ENCODE results near the gene PPP3CB.

DNA sequence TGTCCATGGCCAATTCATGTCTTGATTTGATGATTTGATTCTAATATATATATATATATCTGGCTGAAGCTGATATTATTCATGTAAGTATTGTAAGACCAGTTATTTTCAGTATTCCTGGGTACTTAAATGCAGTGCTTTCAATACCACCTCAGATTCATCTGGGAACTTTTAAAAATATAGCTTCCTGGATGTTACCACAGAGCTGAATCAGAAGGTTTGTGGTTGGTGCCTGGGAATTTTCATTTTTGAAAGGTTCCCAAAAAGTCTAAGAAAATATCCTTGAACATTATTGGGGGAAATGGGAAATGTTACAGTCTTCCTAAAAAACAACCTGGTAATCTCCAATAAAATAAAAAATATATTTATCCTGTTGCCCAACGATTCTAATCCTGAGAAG is 10.7 kb upstream of the PPP3CB start:
- TF ChIP-seq ZC3H10 (CRISPR knock-in tag; IDR thresholded peaks at IDR 0.05) (no peak), ZNF565 (CRISPR knock-in tag; conservative IDR thresholded peaks at IDR 0.05; ENCODE audit: low read depth) (no peak), RARB (CRISPR knock-in tag; IDR thresholded peaks at IDR 0.05) (no peak), ARNTL (CRISPR knock-in tag; IDR thresholded peaks at IDR 0.05; ENCODE audit: borderline replicate concordance, low read depth) (no peak), CSRNP3 (CRISPR knock-in tag; IDR thresholded peaks at IDR 0.05) (no peak), ZFP30 (CRISPR knock-in tag; IDR thresholded peaks at IDR 0.05) (no peak), SNAI2 (CRISPR knock-in tag; IDR thresholded peaks at IDR 0.05) (no peak), TOX (CRISPR knock-in tag; IDR thresholded peaks at IDR 0.05; ENCODE audit: borderline replicate concordance) (no peak), GLIS3 (CRISPR knock-in tag; IDR thresholded peaks at IDR 0.05) (no peak), BACH2 (CRISPR knock-in tag; IDR thresholded peaks at IDR 0.05; ENCODE audit: borderline replicate concordance) (no peak), ISL1 (CRISPR knock-in tag; IDR thresholded peaks at IDR 0.05) (no peak)
- TF ChIP-seq, protein P1, sequence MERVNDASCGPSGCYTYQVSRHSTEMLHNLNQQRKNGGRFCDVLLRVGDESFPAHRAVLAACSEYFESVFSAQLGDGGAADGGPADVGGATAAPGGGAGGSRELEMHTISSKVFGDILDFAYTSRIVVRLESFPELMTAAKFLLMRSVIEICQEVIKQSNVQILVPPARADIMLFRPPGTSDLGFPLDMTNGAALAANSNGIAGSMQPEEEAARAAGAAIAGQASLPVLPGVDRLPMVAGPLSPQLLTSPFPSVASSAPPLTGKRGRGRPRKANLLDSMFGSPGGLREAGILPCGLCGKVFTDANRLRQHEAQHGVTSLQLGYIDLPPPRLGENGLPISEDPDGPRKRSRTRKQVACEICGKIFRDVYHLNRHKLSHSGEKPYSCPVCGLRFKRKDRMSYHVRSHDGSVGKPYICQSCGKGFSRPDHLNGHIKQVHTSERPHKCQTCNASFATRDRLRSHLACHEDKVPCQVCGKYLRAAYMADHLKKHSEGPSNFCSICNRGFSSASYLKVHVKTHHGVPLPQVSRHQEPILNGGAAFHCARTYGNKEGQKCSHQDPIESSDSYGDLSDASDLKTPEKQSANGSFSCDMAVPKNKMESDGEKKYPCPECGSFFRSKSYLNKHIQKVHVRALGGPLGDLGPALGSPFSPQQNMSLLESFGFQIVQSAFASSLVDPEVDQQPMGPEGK (CRISPR knock-in tag; IDR thresholded peaks at IDR 0.05; ENCODE audit: borderline replicate concordance) = no peak
- TF ChIP-seq, protein P2, sequence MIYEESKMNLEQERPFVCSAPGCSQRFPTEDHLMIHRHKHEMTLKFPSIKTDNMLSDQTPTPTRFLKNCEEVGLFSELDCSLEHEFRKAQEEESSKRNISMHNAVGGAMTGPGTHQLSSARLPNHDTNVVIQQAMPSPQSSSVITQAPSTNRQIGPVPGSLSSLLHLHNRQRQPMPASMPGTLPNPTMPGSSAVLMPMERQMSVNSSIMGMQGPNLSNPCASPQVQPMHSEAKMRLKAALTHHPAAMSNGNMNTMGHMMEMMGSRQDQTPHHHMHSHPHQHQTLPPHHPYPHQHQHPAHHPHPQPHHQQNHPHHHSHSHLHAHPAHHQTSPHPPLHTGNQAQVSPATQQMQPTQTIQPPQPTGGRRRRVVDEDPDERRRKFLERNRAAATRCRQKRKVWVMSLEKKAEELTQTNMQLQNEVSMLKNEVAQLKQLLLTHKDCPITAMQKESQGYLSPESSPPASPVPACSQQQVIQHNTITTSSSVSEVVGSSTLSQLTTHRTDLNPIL (CRISPR knock-in tag; IDR thresholded peaks at IDR 0.05; ENCODE audit: low read depth) = no peak
- TF ChIP-seq, protein P3, sequence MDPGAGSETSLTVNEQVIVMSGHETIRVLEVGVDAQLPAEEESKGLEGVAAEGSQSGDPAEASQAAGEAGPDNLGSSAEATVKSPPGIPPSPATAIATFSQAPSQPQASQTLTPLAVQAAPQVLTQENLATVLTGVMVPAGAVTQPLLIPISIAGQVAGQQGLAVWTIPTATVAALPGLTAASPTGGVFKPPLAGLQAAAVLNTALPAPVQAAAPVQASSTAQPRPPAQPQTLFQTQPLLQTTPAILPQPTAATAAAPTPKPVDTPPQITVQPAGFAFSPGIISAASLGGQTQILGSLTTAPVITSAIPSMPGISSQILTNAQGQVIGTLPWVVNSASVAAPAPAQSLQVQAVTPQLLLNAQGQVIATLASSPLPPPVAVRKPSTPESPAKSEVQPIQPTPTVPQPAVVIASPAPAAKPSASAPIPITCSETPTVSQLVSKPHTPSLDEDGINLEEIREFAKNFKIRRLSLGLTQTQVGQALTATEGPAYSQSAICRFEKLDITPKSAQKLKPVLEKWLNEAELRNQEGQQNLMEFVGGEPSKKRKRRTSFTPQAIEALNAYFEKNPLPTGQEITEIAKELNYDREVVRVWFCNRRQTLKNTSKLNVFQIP (CRISPR knock-in tag; IDR thresholded peaks at IDR 0.05; ENCODE audit: borderline replicate concordance, low read depth) = no peak
